IPS DF 19.7 (cell line): ENCODE measurements around the gene GNAI1.
A peak's percentile ranks its signal among the peaks of the same experiment; 100 is the strongest.

Source experiments
- DNase-seq: peaks from one replicate; pipeline ENCODE4 v3.0.0-alpha.2; 2013; ENCODE audit warnings: low read depth, low spot score

GNAI1 gene

DNA sequence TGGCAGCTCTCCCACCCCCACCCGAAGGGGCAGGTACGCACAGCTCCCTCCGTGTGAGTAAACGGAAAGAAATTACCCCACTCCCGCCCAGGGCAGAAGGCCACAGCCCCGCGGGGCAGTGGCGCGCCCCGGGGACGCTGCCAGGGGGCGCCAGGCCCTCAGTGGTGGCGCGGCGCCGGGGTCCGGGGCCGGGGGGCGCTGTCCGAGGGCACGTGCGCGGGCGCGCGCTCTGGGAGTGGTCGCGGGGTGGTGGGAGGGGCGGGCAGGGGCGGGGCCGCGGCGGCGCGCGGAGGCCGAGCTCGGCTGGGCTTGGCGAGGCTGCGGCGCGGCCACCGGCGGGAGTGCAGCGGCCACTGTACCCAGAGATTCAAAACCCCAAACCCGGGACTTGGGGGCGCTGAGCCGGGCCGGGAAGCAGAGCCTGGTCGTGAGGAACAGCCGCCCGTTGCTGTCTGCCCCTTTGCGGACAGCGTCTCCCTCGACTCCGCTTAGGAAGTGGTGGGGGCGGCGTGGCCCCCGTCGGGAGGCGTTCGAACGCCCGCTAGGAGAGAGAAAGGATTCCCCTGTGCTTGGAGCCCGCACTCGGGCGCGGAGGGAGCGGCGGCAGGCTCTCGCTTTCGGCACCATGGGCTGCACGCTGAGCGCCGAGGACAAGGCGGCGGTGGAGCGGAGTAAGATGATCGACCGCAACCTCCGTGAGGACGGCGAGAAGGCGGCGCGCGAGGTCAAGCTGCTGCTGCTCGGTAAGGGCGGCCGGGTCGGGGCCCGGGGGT lies at the start of gene GNAI1:
GNAI1 (plus strand) TSS at position 296 of the 773 bp plus-strand sequence; CDS start at position 626, 330 bp downstream.
- DNase-seq, result no peak

DNA sequence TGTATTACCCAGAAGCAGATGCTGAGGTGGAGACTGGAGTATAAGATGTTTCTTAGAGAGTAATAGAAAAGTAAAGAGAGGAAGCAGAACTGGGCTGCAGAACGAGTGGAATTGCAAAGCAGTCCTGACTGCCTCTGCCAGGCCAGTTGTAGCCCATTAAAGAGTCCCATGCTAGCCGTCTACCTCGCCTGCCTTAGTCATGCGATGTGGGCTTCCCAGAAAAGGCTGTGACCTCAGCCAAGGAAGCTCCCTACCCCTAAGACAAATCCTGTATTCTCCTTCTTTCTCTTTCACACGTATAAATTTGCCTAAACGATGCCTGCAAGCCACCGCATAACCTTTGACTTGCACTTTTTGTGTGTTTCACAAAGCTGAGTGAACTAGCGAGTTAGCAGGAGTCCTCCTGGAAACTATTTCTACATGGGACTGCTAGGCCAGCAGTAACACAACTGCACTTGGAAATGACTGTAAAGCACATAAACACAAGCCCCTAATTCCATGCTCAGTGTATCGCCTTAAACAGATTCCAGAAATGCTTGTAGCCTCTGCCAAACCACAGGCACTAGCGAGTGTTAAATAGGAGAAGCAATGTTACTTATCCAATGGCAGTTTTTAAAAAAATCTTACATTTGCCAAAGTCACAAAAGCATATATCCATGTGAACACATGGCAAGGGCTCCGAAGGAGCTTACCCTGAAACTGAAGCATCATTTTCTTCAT lies 47.4 kb upstream of the GNAI1 start:
- no peak for DNase-seq

GRCh38 chr7:80087771-80088170 lies 46.9 kb upstream of the GNAI1 start:
- DNase-seq, result no peak

DNA sequence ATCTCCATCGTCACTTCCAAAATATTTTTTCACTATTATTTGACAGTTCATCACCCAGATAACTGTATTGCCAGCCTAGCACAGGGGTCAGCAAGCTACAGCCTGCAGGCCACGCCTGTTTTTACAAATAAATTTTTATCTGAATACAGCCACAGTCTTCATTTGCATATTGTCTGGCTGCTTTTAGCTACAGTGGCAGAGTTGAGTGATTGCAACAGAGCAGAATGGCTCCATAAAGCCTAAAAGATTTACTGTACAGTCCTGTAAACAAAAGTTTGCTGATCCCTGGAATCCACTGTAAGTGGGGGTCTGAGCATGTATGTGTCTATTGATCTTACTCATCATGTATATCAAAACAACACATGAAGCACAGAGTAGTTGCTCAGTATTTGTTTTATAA lies 45.9 kb upstream of the GNAI1 start:
- no peak for DNase-seq

DNA sequence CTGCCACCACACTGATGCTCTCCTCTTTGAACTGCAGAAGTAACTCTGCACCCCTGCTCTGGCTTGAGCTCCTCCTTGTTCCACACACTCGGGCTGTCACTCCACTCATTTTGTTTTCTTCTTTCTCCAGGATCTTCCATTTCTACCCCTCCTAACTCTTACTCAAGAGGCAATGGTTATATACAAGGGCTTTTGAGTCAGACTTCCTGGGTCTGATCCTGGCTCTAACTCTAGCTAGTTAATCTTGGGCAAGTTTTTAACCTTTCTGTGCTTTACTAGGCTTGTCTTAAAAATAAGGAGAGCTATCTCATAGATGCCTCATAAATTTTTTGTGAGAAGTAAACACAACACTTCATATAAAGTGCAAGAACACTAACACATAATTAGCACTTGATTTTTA lies 45.3 kb upstream of the GNAI1 start:
- no peak for DNase-seq

DNA sequence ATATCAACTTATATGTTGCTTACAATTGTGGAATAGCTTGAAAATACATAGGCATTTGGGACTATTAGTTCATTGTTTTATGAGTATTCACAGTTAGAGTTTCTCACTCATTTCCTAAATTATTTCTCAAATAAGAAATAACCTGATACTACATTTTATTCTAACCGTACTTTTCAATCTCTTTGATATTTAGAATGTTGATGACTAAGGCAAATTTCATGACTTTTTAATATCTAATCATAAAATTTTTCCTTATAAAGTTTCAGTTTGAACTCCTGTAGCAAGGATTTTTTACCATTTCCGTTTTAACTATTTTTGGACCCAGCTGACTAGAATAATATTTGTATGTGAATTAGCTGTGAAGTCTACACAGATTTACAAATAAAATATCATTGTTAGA lies 41.3 kb upstream of the GNAI1 start:
- no peak for DNase-seq

DNA sequence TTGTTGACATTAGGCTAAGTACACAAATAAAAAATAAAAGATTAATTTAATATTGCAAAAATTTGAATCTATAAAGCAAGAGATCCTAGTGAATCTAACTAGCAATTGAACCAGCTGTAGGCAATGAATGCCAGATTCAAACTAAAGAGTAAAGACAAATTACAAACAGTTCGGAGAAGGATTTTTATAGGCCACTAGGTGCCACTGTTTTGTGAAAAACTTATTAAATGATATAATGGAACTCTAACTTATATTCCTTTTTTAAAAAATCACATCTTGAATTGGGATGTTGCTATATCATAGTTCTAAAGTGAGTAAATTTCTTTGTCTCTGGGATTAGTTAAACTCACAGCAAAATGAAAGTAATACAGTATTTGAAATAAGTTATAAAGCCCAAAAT lies 39.1 kb upstream of the GNAI1 start:
- no peak for DNase-seq

DNA sequence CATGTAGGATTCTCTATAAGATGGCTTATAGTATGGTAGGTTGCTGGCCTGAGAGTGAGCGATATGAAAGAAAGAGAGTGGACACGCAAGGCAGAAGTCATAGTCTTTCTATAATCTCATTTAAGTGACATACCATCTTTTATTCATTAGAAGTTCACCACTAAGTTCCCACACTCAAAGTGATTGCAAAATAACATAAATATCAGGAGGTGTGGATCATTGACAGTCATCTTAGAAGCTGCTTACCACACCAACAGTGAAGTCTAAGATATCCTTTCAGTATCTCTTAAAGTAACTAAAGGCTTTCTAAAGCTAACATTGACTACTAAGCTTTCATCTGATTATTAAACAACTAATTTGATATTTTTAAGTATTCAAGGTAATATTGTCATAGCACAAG lies 36.9 kb upstream of the GNAI1 start:
- no peak for DNase-seq

DNA sequence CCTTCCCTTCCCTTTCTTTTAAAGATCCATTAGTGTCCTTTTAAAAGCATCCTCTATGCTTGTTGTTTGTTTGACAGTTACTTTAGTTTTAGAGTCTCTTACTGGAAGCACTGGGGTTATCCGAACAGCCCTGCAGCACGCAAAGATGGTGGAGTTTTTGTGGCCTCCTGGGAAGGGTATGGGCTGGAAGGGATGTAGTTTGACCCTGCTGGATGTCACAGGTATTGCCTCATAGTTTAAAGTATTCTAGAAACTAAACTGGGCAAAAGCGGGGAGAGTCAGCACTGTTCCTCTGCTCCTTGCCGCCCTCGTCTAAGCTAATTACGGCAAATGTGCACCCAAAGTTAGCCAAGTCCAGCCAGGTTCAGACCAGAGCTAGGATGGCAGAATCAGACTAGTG lies 35.8 kb upstream of the GNAI1 start:
- peak; percentile 25 for DNase-seq

GRCh38 chr7:80100254-80100653 lies 34.4 kb upstream of the GNAI1 start:
- DNase-seq, result no peak

GRCh38 chr7:80105701-80106408 lies 28.8 kb upstream of the GNAI1 start:
- DNase-seq, result no peak

DNA sequence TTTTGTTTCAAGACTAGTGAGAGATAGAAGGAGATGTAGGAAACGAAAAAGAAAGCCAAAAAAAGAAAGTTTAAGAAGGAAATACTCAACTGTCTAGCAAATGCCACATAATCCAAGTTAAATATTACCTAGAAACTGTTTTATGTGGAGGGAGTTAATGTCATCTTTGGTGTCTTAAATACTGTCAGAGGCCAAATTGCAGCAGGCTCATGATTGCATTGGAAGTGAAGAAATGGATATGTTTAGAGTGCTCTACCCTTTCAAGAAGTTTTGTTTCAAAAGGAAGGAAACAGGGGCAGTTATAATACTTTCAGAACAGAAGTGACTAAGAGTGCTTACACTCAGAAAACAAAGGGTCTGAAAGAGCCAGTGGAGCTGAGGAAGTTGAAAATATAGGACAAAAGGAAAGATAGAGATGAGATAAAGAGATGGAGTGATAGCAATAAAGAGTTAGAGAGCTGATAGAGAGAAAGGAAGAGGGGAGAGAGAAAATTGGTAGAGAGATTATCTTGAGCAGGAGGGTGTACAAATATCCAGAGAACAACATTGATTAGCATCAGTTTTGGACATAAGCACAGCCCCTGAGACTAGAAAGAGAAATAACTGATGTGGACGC lies 28.0 kb upstream of the GNAI1 start:
- no peak for DNase-seq

DNA sequence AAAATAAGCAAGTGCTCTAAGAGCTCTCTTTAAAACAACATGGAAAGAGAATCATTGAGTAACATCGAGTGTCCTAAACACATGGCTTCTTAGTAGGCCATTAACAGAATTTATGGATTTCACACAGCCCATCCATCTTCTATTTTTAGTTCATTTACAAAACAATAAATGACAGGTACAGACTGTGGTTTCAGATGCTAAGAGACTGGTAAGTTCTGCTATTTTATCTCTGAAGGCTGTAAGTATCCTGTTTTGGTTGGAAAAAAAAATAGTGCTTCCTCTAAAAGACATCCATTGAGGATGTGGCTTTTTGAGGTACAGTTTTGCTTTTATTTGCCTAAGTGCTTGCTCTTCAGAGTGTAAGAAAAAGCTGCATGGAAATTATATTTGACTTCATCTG lies 27.4 kb upstream of the GNAI1 start:
- no peak for DNase-seq

DNA sequence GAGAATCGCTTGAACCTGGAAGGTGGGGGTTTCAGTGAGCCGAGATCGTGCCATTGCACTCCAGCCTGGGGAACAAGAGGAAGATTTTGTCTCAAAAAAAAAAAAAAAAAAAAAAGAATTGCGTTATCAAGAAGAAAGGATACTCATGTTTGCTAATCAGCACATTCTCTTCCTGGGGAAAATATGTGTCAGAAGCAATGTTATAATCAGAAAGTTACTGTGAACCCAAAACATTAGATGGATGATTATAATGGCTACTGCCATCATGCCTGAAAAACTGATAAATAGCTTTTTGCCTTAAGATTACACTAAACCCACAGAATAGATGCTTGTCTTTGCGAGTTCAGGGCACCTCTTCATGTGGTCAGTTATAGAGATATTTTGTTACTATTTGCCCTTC lies 24.3 kb upstream of the GNAI1 start:
- DNase-seq, result no peak

DNA sequence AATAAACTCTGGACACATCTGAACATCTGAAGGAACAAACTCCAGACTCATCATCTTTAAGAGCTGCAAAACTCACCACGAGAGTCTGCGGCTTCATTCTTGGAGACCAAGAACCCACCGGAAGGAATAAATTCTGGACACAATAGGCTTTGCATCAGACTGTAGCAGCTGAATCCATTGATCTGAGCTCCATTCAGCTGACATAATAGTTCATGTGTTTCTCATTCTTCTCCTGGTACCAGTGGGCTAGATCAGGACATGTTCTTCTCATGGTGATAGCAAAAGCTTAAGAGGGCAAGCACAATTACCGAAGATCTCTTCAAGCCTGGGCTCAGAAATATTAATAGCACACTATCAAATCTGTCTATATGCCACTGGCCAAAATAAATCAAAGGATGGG lies 20.5 kb upstream of the GNAI1 start:
- no peak for DNase-seq

DNA sequence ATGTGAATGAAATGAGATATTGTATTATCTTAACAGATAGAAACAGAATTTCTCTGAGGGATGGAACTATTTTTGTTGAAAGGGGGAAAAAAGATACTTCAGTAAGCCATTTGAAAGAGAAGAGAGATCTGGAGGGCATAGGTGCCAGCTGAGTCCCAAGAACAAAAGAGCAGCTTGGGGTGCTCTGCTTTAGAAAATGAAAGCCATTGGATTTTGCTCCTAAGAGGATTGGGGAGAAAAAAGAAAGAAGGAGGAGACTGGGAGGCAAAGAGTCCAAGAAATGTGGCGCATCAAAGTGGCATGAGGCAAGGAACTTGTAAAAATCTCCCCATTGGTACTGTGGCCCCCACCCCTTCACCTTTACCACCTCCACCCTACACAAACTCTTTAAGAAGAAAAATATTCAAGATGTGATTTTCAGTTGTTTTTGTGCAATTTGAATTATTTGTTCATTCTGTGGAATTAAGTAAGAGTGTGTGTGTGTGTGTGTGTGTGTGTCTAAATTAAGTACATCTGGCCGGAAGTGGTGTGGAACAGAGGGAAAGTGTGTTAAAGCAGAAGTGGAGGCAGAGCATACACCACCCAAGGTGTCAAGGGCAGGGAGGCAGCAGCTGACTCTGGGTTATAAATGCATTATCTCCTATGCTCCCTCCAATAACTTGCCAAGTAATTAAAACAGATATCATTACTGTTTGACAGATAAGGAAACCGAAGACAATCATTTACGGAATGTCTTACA lies 9.9 kb upstream of the GNAI1 start:
- no peak for DNase-seq

DNA sequence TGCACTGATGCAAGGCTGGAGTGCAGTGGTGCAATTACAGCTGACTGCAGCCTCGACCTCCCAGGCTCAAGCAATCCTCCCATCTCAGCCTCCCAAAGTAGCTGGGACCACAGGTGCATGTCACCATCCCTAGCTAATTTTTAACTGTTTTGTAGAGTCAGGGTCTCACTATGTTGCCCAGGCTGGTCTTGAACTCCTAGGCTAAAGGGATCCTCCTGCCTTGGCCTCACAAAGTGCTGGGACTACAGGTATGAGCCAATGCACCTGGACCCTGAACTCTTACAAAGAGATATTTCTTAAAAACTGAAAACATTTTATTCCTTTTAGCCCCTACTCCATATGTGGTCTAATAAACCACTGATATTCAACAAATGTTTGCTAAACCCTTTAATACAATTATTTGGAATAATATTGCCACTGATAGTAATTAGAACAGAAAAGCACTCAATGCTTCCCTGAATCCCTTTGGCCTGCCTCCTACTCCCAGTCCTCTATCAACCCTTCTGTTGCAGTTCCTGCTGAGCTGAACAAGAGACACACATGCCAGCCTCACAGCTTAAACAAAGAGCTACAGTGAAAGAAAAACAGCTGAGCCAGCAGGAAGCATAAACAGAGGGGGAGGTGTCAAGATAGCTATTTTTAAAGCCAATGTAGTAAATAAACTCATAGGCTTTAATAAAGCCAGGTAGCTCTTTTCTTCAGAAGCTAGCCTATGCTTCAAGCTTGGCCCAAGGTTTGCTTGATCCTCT lies 7.0 kb upstream of the GNAI1 start:
- DNase-seq, result peak; percentile 80

- no peak for DNase-seq
Observed at GRCh38 chr7:80128918-80129317, 5.7 kb upstream of the GNAI1 start.

GRCh38 chr7:80129785-80130184 lies 4.8 kb upstream of the GNAI1 start:
- no peak for DNase-seq

GRCh38 chr7:80131675-80132435 lies 2.8 kb upstream of the GNAI1 start:
- DNase-seq, result no peak
